HepG2 (cell line): ENCODE data around the gene TMEM154. TPM values are rescaled to one million over a fixed set of nuclear protein-coding genes. Genes with fewer than 3 reads are reported as not detected.

ENCODE experiments used
- ATAC-seq: fragments of 200-7000 bp; cut with Tn5 transposase; 3 replicates; pipeline ENCODE4 v1.9.1; 2020; ENCODE audit warnings: mild to moderate bottlenecking, moderate library complexity
- BruUV-seq: library from RNA; stranded (reverse); fragments of 400-500 nt; replicated peaks from 2 replicates; lab custom pipeline; 2021; lab: Mats Ljungman, UMichigan
- CTCF ChIA-PET: fragments of 300-600 bp; formaldehyde crosslinking; extraction: SDS; loops from one replicate; lab custom pipeline; 2021; ENCODE audit warnings: low total read pairs, inconsistent platforms, low intra/inter-chr PET ratio; lab: Yijun Ruan, JAX
- POLR2A ChIA-PET: fragments of 350-600 bp; sonication (Branson Sonifier 250); formaldehyde crosslinking; loops from one replicate; lab custom pipeline; 2020; ENCODE audit warnings: antibody characterized with exemption, inconsistent platforms; lab: Yijun Ruan, JAX
- DNase-seq: peaks from one replicate; pipeline ENCODE4 v3.0.0-alpha.2; 2015; ENCODE audit warnings: low spot score
- FAIRE-seq: peaks from 3 replicates; lab custom pipeline; 2011; peaks lifted over from hg19 to GRCh38; lab: Jason Lieb, UNC
- H2AFZ ChIP-seq: one replicate; pipeline ENCODE4 v1.6.1; 2011; ENCODE audit warnings: low read length, inconsistent platforms
- H3K27ac ChIP-seq: fragments of 300-600 bp; 3 replicates; pipeline ENCODE4 v1.8.0; 2011; ENCODE audit warnings: mixed run types, mild to moderate bottlenecking, mixed read lengths, low read length, inconsistent platforms; ENCODE audit not compliant: insufficient read depth; ENCODE audit errors: extremely low read length
- H3K27me3 ChIP-seq, 2 experiments: fragments of 200-600 bp in 1 of 2; 2 replicates in 1 of 2; 3 replicates in 1 of 2; pipeline versions ENCODE4 v1.6.0 to v1.8.0; 2011; ENCODE audit warnings: low read length in 2 of 2, mild to moderate bottlenecking in 2 of 2, moderate library complexity in 2 of 2, inconsistent platforms in 1 of 2; ENCODE audit not compliant: insufficient read depth in 2 of 2, control insufficient read depth in 1 of 2
- H3K36me3 ChIP-seq, 2 experiments: fragments of 200-600 bp in 1 of 2; replicated peaks in 1 of 2; 2 replicates in 1 of 2; 3 replicates in 1 of 2; pipeline versions ENCODE4 v1.5.1 to v1.8.0; 2011; ENCODE audit warnings: low read length in 2 of 2, inconsistent platforms in 1 of 2; ENCODE audit not compliant: insufficient read depth in 2 of 2, control insufficient read depth in 1 of 2
- H3K4me1 ChIP-seq: 2 replicates; pipeline ENCODE4 v1.5.1; 2012; ENCODE audit warnings: low read length, inconsistent platforms; ENCODE audit not compliant: insufficient read depth
- H3K4me2 ChIP-seq: 2 replicates; pipeline ENCODE4 v1.6.0; 2011; ENCODE audit warnings: low read depth, low read length, inconsistent platforms
- H3K4me3 ChIP-seq, 3 experiments: fragments of 200-600 bp in 1 of 3; sonication (generic), shearing (Covaris generic) in 1 of 3; replicated peaks in 1 of 3; 2 replicates each; pipeline ENCODE4 v1.5.1; 2011 to 2016; ENCODE audit warnings: low read length in 3 of 3, inconsistent platforms in 2 of 3, low read depth in 2 of 3, mild to moderate bottlenecking in 2 of 3, control low read depth in 1 of 3, mixed read lengths in 1 of 3; ENCODE audit not compliant: insufficient read depth in 1 of 3
- H3K79me2 ChIP-seq: one replicate; pipeline ENCODE4 v1.6.1; 2011; ENCODE audit warnings: low read length, inconsistent platforms; ENCODE audit not compliant: insufficient read depth
- H3K9ac ChIP-seq: 2 replicates; pipeline ENCODE4 v1.6.0; 2011; ENCODE audit warnings: mild to moderate bottlenecking, low read depth, low read length, inconsistent platforms; ENCODE audit not compliant: insufficient read depth
- H3K9me3 ChIP-seq: 2 replicates; pipeline ENCODE4 v1.5.1; 2012; ENCODE audit warnings: mild to moderate bottlenecking, low read length
- H4K20me1 ChIP-seq: 2 replicates; pipeline ENCODE4 v1.6.0; 2011; ENCODE audit warnings: inconsistent platforms, mild to moderate bottlenecking, low read length, moderate library complexity; ENCODE audit not compliant: insufficient read depth
- BHLHE40 ChIP-seq: IDR thresholded peaks from 2 replicates; pipeline ENCODE4 v1.6.1; 2011; ENCODE audit warnings: low read length, improper control_type of control experiment
- HNF4G ChIP-seq, 2 experiments: sonication (generic) in 1 of 2; formaldehyde crosslinking in 1 of 2; IDR thresholded peaks; 2 replicates each; pipeline versions ENCODE4 v1.4.0 to v1.6.1; 2011 to 2020; ENCODE audit warnings: borderline replicate concordance in 2 of 2, low read depth in 2 of 2, mild to moderate bottlenecking in 2 of 2, low read length in 1 of 2, missing genetic modification reagents in 1 of 2, moderate library complexity in 1 of 2
- KLF13 ChIP-seq: sonication (generic); formaldehyde crosslinking; IDR thresholded peaks from 2 replicates; pipeline ENCODE4 v1.4.0; 2020; ENCODE audit warnings: mild to moderate bottlenecking, missing genetic modification reagents
- MIER3 ChIP-seq: IDR thresholded peaks from 2 replicates; pipeline ENCODE4 v1.6.1; 2016; ENCODE audit warnings: missing compliant biosample characterization, borderline replicate concordance
- NCOA1 ChIP-seq: sonication (generic); formaldehyde crosslinking; IDR thresholded peaks from 2 replicates; pipeline ENCODE4 v1.9.0; 2021; ENCODE audit warnings: missing genetic modification reagents
- RAD51 ChIP-seq: fragments of 450-650 bp; IDR thresholded peaks from 2 replicates; pipeline ENCODE4 v1.6.1; 2016; ENCODE audit warnings: borderline replicate concordance
- WIZ ChIP-seq: sonication (generic); formaldehyde crosslinking; IDR thresholded peaks from 2 replicates; pipeline ENCODE4 v1.5.1; 2020; ENCODE audit warnings: mild to moderate bottlenecking, missing genetic modification reagents
- ZBTB14 ChIP-seq: sonication (generic); formaldehyde crosslinking; IDR thresholded peaks from 2 replicates; pipeline ENCODE4 v1.4.0; 2020; ENCODE audit warnings: missing genetic modification reagents
- ZEB1 ChIP-seq: IDR thresholded peaks from 2 replicates; pipeline ENCODE4 v1.6.1; 2012; ENCODE audit warnings: mild to moderate bottlenecking, low read depth, inconsistent platforms; ENCODE audit not compliant: insufficient replicate concordance
- ZNF256 ChIP-seq: sonication (generic); formaldehyde crosslinking; conservative IDR thresholded peaks from 2 replicates; pipeline ENCODE4 v1.4.0; 2020; ENCODE audit warnings: missing genetic modification reagents
- ZNF441 ChIP-seq: sonication (generic); formaldehyde crosslinking; IDR thresholded peaks from 2 replicates; pipeline ENCODE4 v1.7.0; 2021; ENCODE audit warnings: missing genetic modification reagents, borderline replicate concordance
- ZNF616 ChIP-seq: sonication (generic); formaldehyde crosslinking; IDR thresholded peaks from 2 replicates; pipeline ENCODE4 v1.5.0; 2020; ENCODE audit warnings: low read depth, mild to moderate bottlenecking, missing genetic modification reagents
- in situ Hi-C: cut with HindIII; loops from 2 replicates; pipeline ENCODE4 v1.10.0; 2017; ENCODE audit warnings: low pct_unique_long_range_greater_than_20kb; ENCODE audit not compliant: extremely low pct_ligation_motif_present
- intact Hi-C: fragments of 100-400 bp; cut with micrococcal nuclease; formaldehyde crosslinking; loops from one replicate; pipeline ENCODE4 v1.10.0; 2022; ENCODE audit not compliant: unreplicated experiment
- polyA plus RNA-seq, 8 experiments: library from polyadenylated mRNA; depleted of rRNA in 3 of 8; stranded (reverse) in 7 of 8; unstranded in 1 of 8; fragments of >200 nt; fragmentation: Illumina TruSeq in 4 of 8; extraction: Trizol in 4 of 8; gene quantifications; 2 replicates each; pipeline versions ENCODE4 v1.2.1 to v1.2.3, GENCODE V29; 2011 to 2016; ENCODE audit warnings: low read depth in 4 of 8, missing spikeins in 1 of 8, mixed read lengths in 1 of 8; ENCODE audit not compliant: insufficient read depth in 1 of 8
- total RNA-seq, 5 experiments: library from RNA; depleted of rRNA; stranded (reverse); fragments of >200 nt; fragmentation: Illumina TruSeq; extraction: Trizol; gene quantifications; 2 replicates each; pipeline ENCODE4 v1.2.3, GENCODE V29; 2016; ENCODE audit warnings: low read depth in 1 of 5
- TF ChIP-seq, protein P1 (sequence below): sonication (generic); formaldehyde crosslinking; IDR thresholded peaks from 2 replicates; pipeline ENCODE4 v1.4.0; 2020; ENCODE audit warnings: low read depth, mild to moderate bottlenecking, missing genetic modification reagents
- TF ChIP-seq, protein P2 (sequence below): sonication (generic); formaldehyde crosslinking; IDR thresholded peaks from 2 replicates; pipeline ENCODE4 v1.5.1; 2020; ENCODE audit warnings: mild to moderate bottlenecking, missing genetic modification reagents, moderate library complexity

TMEM154 gene
- total and polyA plus RNA-seq, 2 of the 13 experiments (the other 11 are each of a cell fraction or from before 2014, with no cell fraction given), result 0.03 TPM; not detected in 1

- Histone ChIP-seq H3K9me3 (no peaks in the 10 kb centered on the region), H3K9ac (no peak overlapping the region), H4K20me1 (no peaks in the 10 kb centered on the region), H3K27ac (no peak overlapping the region), H3K36me3 (no peaks in the 10 kb centered on the region), H3K4me3 (no peak overlapping the region), H3K4me2 (no peak overlapping the region), H3K4me1 (no peaks in the 10 kb centered on the region), H2AFZ (no peak overlapping the region), H3K27me3 (no peaks in the 10 kb centered on the region; a peak in 1 of 5 replicates), H3K79me2 (no peaks in the 10 kb centered on the region)
- ChIA-PET CTCF (no interaction called here), POLR2A (no interaction called here)
- DNase-seq, result no peak
- no peak for FAIRE-seq
- in situ Hi-C loops (no loop called here), intact Hi-C loops (no loop called here)
- ATAC-seq, result no peak
- BruUV-seq, result no TSS peak
- no peak for TF ChIP-seq ZEB1
- TF ChIP-seq ZBTB14 (CRISPR knock-in tag), result no peak
- TF ChIP-seq RAD51, result no peak
- TF ChIP-seq BHLHE40, result no peak
- TF ChIP-seq MIER3 (CRISPR knock-in tag), result no peak
- TF ChIP-seq ZNF256 (CRISPR knock-in tag), result no peak
- TF ChIP-seq, protein P1, sequence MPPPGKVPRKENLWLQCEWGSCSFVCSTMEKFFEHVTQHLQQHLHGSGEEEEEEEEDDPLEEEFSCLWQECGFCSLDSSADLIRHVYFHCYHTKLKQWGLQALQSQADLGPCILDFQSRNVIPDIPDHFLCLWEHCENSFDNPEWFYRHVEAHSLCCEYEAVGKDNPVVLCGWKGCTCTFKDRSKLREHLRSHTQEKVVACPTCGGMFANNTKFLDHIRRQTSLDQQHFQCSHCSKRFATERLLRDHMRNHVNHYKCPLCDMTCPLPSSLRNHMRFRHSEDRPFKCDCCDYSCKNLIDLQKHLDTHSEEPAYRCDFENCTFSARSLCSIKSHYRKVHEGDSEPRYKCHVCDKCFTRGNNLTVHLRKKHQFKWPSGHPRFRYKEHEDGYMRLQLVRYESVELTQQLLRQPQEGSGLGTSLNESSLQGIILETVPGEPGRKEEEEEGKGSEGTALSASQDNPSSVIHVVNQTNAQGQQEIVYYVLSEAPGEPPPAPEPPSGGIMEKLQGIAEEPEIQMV (CRISPR knock-in tag), result no peak
- TF ChIP-seq KLF13 (CRISPR knock-in tag), result no peak
- no peak for TF ChIP-seq NCOA1
- TF ChIP-seq, protein P2, sequence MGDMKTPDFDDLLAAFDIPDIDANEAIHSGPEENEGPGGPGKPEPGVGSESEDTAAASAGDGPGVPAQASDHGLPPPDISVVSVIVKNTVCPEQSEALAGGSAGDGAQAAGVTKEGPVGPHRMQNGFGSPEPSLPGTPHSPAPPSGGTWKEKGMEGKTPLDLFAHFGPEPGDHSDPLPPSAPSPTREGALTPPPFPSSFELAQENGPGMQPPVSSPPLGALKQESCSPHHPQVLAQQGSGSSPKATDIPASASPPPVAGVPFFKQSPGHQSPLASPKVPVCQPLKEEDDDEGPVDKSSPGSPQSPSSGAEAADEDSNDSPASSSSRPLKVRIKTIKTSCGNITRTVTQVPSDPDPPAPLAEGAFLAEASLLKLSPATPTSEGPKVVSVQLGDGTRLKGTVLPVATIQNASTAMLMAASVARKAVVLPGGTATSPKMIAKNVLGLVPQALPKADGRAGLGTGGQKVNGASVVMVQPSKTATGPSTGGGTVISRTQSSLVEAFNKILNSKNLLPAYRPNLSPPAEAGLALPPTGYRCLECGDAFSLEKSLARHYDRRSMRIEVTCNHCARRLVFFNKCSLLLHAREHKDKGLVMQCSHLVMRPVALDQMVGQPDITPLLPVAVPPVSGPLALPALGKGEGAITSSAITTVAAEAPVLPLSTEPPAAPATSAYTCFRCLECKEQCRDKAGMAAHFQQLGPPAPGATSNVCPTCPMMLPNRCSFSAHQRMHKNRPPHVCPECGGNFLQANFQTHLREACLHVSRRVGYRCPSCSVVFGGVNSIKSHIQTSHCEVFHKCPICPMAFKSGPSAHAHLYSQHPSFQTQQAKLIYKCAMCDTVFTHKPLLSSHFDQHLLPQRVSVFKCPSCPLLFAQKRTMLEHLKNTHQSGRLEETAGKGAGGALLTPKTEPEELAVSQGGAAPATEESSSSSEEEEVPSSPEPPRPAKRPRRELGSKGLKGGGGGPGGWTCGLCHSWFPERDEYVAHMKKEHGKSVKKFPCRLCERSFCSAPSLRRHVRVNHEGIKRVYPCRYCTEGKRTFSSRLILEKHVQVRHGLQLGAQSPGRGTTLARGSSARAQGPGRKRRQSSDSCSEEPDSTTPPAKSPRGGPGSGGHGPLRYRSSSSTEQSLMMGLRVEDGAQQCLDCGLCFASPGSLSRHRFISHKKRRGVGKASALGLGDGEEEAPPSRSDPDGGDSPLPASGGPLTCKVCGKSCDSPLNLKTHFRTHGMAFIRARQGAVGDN (CRISPR knock-in tag), result no peak
- TF ChIP-seq HNF4G (IDR thresholded peaks at IDR 0.05; ENCODE audit: borderline replicate concordance, low read depth, low read length), result no peak
- no peak for TF ChIP-seq HNF4G (CRISPR knock-in tag; IDR thresholded peaks at IDR 0.05; ENCODE audit: borderline replicate concordance, low read depth)
- no peak for TF ChIP-seq ZNF441 (CRISPR knock-in tag)
- TF ChIP-seq WIZ (CRISPR knock-in tag), result no peak
- no peak for TF ChIP-seq ZNF616
Measured at GRCh38 chr4:152620915-152621314, 58.9 kb downstream of the TMEM154 start.
